Measurements from ENCODE around the gene SPATA31E1.
"Not testable (repeated sequence)": the region's sequence is repeated elsewhere in the genome, so short reads cannot be mapped to it uniquely, and the experiment has no call there.

SPATA31E1 gene

GRCh38 chr9:87844506-87844905 lies 38.2 kb upstream of the SPATA31E1 start:
- no peak overlapping the region for H3K4me3 ChIP-seq (ENCODE audit: low read depth, low read length)
- TF ChIP-seq CTCF (conservative IDR thresholded peaks at IDR 0.05; ENCODE audit: low read depth, low read length) = no peak
- DNase-seq (ENCODE audit: low read depth) = peak; percentile 66

GRCh38 chr9:87847817-87848216 lies 34.9 kb upstream of the SPATA31E1 start:
- DNase-seq (ENCODE audit: low read depth) = peak; percentile 64
- H3K4me3 ChIP-seq (ENCODE audit: low read depth, low read length) = not testable (repeated sequence)

GRCh38 chr9:87849144-87849758 lies 33.4 kb upstream of the SPATA31E1 start:
- no peak overlapping the region for H3K4me3 ChIP-seq (ENCODE audit: low read depth, low read length)
- TF ChIP-seq CTCF (conservative IDR thresholded peaks at IDR 0.05; ENCODE audit: low read depth, low read length) = no peak
- DNase-seq (ENCODE audit: low read depth) = no peak

GRCh38 chr9:87850391-87850790 lies 32.3 kb upstream of the SPATA31E1 start:
- H3K4me3 ChIP-seq (ENCODE audit: low read depth, low read length) = no peak overlapping the region
- DNase-seq (ENCODE audit: low read depth) = peak; percentile 59
- no peak for TF ChIP-seq CTCF (conservative IDR thresholded peaks at IDR 0.05; ENCODE audit: low read depth, low read length)

- H3K4me3 ChIP-seq (ENCODE audit: low read depth, low read length); DNase-seq (ENCODE audit: low read depth): not testable (repeated sequence)
Observed at GRCh38 chr9:87851186-87851585, 31.5 kb upstream of the SPATA31E1 start.

GRCh38 chr9:87853302-87853701 lies 29.4 kb upstream of the SPATA31E1 start:
- no peak for TF ChIP-seq CTCF (conservative IDR thresholded peaks at IDR 0.05; ENCODE audit: low read depth, low read length)
- no peak overlapping the region for H3K4me3 ChIP-seq (ENCODE audit: low read depth, low read length)
- no peak for DNase-seq (ENCODE audit: low read depth)

GRCh38 chr9:87853876-87854579 lies 28.6 kb upstream of the SPATA31E1 start:
- no peak for TF ChIP-seq CTCF (conservative IDR thresholded peaks at IDR 0.05; ENCODE audit: low read depth, low read length)
- no peak overlapping the region for H3K4me3 ChIP-seq (ENCODE audit: low read depth, low read length)
- peak; percentile 57 for DNase-seq (ENCODE audit: low read depth)

- H3K4me3 ChIP-seq (ENCODE audit: low read depth, low read length) = no peak overlapping the region
- TF ChIP-seq CTCF (conservative IDR thresholded peaks at IDR 0.05; ENCODE audit: low read depth, low read length) = no peak
- no peak for DNase-seq (ENCODE audit: low read depth)
Observed at GRCh38 chr9:87854580-87854955, 28.1 kb upstream of the SPATA31E1 start.

All from choroid plexus epithelial cell (primary cell).